Thyroid gland (tissue), 4 donors: ENCODE results near the gene NTPCR. TPM values are rescaled to one million over a fixed set of nuclear protein-coding genes. Genes with fewer than 3 reads are reported as not detected.

Source experiments
- DNase-seq, 2 donors: peaks; one replicate each; pipeline ENCODE4 v3.0.0-alpha.2; 2019
- H3K27ac ChIP-seq, 3 donors: fragments of 200-600 bp; sonication (generic); 1 replicate in 2 of 3; 2 replicates in 1 of 3; pipeline ENCODE4 v1.5.1; 2016 to 2019; ENCODE audit warnings: mild to moderate bottlenecking in 1 of 3, moderate library complexity in 1 of 3
- H3K27me3 ChIP-seq: fragments of 200-600 bp; sonication (generic); one replicate; pipeline ENCODE4 v1.5.1; 2019
- H3K36me3 ChIP-seq, 2 donors: fragments of 200-600 bp; sonication (generic); one replicate each; pipeline ENCODE4 v1.5.1; 2016 to 2019
- H3K4me1 ChIP-seq, 2 donors: fragments of 200-600 bp; sonication (generic); one replicate each; pipeline ENCODE4 v1.5.1; 2017 to 2019
- H3K4me3 ChIP-seq, 3 donors: fragments of 200-600 bp; sonication (generic); replicated peaks in 1 of 3; 1 replicate in 2 of 3; 2 replicates in 1 of 3; pipeline ENCODE4 v1.5.1; 2016; ENCODE audit warnings: mild to moderate bottlenecking in 1 of 3
- H3K9me3 ChIP-seq: fragments of 200-600 bp; sonication (generic); one replicate; pipeline ENCODE4 v1.5.1; 2017
- POLR2A ChIP-seq, 2 donors: fragments of 450-650 bp; IDR thresholded peaks; one replicate each; pipeline ENCODE4 v1.6.1; 2017; ENCODE audit warnings: antibody characterized with exemption in 2 of 2, mild to moderate bottlenecking in 2 of 2, moderate library complexity in 1 of 2
- WGBS, 2 donors: methylation state at CpG; one replicate each; pipeline ENCODE4 v1.1.5; 2017; 5-methylcytosine and 5-hydroxymethylcytosine counted together
- intact Hi-C: fragments of 100-400 bp; cut with DNase I; formaldehyde crosslinking; loops from one replicate; pipeline ENCODE4 v1.15.1; 2023
- total RNA-seq, 4 donors: library from RNA; depleted of rRNA; stranded (reverse); fragments of >200 nt; gene quantifications; one replicate each; pipeline ENCODE4 v1.2.3, GENCODE V29; 2016
- TF ChIP-seq, protein P1 (sequence below), 6 experiments: fragments of 200-600 bp in 3 of 6; fragments of 450-650 bp in 3 of 6; sonication (generic) in 3 of 6; IDR thresholded peaks; one replicate each; pipeline ENCODE4 v1.5.1; 2016 to 2019; ENCODE audit warnings: antibody characterized with exemption in 6 of 6, mild to moderate bottlenecking in 2 of 6, inconsistent platforms in 1 of 6, moderate library complexity in 1 of 6

NTPCR gene
- 10 to 100 TPM; 32.3 to 53.5 (median 43.5) TPM for total RNA-seq

- DNase-seq: peak; percentile 88 to 93
- H3K9me3 ChIP-seq: no peaks in the 10 kb centered on the region
- H3K4me3 ChIP-seq: peak within 1 kb of the TSS; percentile 6 to 88 (median 60)
- H3K27ac ChIP-seq: peak within 1 kb of the TSS; percentile 63 to 81 (median 77)
- WGBS, 2 donors: 1 to 3% methylated on average over 20 to 52 of the region's 56 CpGs
- TF ChIP-seq, protein P1, sequence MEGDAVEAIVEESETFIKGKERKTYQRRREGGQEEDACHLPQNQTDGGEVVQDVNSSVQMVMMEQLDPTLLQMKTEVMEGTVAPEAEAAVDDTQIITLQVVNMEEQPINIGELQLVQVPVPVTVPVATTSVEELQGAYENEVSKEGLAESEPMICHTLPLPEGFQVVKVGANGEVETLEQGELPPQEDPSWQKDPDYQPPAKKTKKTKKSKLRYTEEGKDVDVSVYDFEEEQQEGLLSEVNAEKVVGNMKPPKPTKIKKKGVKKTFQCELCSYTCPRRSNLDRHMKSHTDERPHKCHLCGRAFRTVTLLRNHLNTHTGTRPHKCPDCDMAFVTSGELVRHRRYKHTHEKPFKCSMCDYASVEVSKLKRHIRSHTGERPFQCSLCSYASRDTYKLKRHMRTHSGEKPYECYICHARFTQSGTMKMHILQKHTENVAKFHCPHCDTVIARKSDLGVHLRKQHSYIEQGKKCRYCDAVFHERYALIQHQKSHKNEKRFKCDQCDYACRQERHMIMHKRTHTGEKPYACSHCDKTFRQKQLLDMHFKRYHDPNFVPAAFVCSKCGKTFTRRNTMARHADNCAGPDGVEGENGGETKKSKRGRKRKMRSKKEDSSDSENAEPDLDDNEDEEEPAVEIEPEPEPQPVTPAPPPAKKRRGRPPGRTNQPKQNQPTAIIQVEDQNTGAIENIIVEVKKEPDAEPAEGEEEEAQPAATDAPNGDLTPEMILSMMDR (IDR thresholded peaks at IDR 0.05): peak in 2 of 6 experiments; percentile 15 to 29
- TF ChIP-seq POLR2A (IDR thresholded peaks at IDR 0.05): peak in 1 of 2 donors; percentile 67
- H3K4me1 ChIP-seq: peaks cover 7 to 23% of the 10 kb centered on the region in 2 donors
- no peaks in the 10 kb centered on the region for H3K27me3 ChIP-seq
- intact Hi-C loops: loop anchor here (10.0 kb wide), 1 partner anchor 136 kb away; no protein-coding TSS in a partner anchor
- H3K36me3 ChIP-seq: no peaks in the 10 kb centered on the region
Observed at GRCh38 chr1:232950197-232951176, at the start of gene NTPCR. Gene NTPCR, plus strand, starts transcription at chr1:232950611. Its CDS starts 100 bp downstream, at chr1:232950711.

- peak overlapping the region; percentile 18 to 46 (median 35) for H3K27ac ChIP-seq
- H3K36me3 ChIP-seq: no peaks in the 10 kb centered on the region
- no peak overlapping the region for H3K4me3 ChIP-seq
- DNase-seq: peak; percentile 21 to 47
- peaks cover 0 to 14% of the 10 kb centered on the region in 2 donors for H3K4me1 ChIP-seq
- TF ChIP-seq POLR2A (IDR thresholded peaks at IDR 0.05): no peak
- TF ChIP-seq, protein P1 (IDR thresholded peaks at IDR 0.05): no peak
- no peaks in the 10 kb centered on the region for H3K27me3 ChIP-seq
- WGBS, 2 donors: 62 to 81% methylated on average over 10 of the region's 10 CpGs
- intact Hi-C loops: no loop called here
- H3K9me3 ChIP-seq: no peaks in the 10 kb centered on the region
Observed at GRCh38 chr1:232900818-232901217, 49.6 kb upstream of the NTPCR start.

DNA sequence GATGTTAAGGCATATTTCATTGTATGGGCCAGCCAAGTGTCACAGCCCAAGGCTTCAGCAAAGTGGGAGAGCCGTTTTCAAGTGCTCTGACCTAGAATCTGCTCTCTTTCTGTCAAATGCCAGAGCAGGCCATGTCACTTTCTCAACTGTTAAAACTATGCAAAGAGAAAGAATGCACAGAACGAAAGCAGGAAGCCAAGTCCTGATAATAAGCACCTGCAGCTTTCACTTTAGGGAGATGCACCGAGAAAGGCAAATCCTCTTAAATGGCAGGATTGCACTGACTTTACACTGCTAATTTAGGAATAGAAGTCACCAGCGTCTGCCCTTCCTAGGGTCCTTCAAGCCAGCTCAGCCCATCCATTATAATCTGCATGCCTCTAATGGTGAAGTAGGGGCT, 49.2 kb upstream of the NTPCR start:
- DNase-seq: peak; percentile 25 to 26
- no peaks in the 10 kb centered on the region for H3K27me3 ChIP-seq
- H3K4me1 ChIP-seq: peaks cover 0 to 14% of the 10 kb centered on the region in 2 donors
- H3K9me3 ChIP-seq: no peaks in the 10 kb centered on the region
- intact Hi-C loops: no loop called here
- no peak overlapping the region for H3K4me3 ChIP-seq
- no peaks in the 10 kb centered on the region for H3K36me3 ChIP-seq
- H3K27ac ChIP-seq: peak overlapping the region; percentile 18 to 46 (median 35)
- TF ChIP-seq, protein P1 (IDR thresholded peaks at IDR 0.05): no peak
- TF ChIP-seq POLR2A (IDR thresholded peaks at IDR 0.05): no peak
- WGBS, 2 donors: 32 to 39% methylated on average over 4 of the region's 4 CpGs

DNA sequence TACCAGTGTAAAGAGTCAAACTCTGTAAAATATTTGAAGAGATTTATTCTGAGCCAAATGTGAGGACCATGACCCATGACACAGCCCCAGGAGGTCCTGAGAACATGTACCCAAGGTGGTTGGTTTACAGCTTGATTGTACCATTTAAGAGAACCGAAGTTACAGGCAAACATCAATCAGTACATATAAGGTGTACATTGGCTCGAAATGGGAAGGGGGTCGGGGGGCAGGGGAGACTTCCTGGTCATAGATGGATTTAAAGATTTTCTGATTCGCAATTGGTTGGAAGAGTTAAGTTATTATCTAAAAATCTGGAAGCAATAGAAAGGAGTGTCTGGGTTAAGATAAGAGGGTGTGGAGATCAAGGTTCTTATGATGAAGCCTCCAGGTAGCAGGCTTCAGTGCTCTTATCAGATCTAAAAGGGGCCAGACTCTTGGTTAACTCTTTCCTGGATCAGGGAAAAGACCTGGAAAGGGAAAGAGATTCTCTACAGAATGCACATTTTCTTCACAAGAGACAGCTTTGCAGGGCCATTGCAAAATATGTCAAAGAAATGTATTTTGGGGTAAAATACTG, 47.5 kb upstream of the NTPCR start:
- Histone ChIP-seq H3K36me3 (no peaks in the 10 kb centered on the region), H3K27me3 (no peaks in the 10 kb centered on the region), H3K4me3 (no peak overlapping the region), H3K27ac (no peak overlapping the region), H3K4me1 (peaks cover 0 to 14% of the 10 kb centered on the region in 2 donors), H3K9me3 (no peaks in the 10 kb centered on the region)
- intact Hi-C loops: no loop called here
- 77 to 83% methylated on average over 4 of the region's 4 CpGs for WGBS, 2 donors
- no peak for DNase-seq
- TF ChIP-seq POLR2A (IDR thresholded peaks at IDR 0.05): no peak
- TF ChIP-seq, protein P1 (IDR thresholded peaks at IDR 0.05): no peak
